HG03575 (cell line): ENCODE measurements around the gene FRMD4A.

Experiments used
- ATAC-seq: cut with Tn5 transposase; IDR thresholded peaks from one replicate; pipeline ENCODE4 v1.9.1; 2021; ENCODE audit not compliant: unreplicated experiment, insufficient number of reproducible peaks, low FRiP score; ENCODE audit errors: extremely low read depth

Gene FRMD4A

DNA sequence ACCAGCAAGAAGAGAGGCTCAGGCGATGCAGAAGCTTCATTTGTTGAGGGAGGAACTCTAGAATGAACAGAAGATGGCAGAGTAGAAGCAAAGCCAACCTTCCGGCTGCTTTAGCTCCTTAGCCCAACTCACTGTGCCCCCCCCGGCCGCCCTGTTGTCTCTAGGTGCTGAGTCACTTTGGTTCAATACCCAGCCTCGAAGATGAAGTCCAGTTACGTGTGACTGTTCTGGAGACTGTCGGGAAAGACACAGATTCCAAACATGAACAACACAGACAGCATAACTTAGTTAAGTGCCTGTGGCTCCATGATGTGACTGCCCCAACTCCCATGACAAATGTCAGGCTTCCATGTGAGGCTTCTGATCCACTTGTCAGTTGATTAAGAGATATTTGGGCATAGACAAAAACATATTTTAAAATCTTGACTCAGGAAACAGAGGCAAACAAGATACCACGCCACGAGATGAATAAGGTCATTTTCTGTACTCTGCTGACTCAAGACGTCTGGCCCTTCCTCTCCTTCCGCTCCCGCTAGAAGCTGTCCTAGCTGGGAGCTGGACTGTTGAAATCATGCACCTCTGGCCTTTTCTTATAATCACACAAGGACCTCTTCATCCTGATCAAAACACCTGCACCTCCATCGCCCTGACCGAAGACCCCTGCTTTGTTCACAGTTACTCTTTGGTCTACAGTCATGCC is 199.3 kb downstream of the FRMD4A start:
- ATAC-seq = no peak

- no peak for ATAC-seq
These were observed 201.0 kb downstream of the FRMD4A start for GRCh38 chr10:14129770-14130169.

DNA sequence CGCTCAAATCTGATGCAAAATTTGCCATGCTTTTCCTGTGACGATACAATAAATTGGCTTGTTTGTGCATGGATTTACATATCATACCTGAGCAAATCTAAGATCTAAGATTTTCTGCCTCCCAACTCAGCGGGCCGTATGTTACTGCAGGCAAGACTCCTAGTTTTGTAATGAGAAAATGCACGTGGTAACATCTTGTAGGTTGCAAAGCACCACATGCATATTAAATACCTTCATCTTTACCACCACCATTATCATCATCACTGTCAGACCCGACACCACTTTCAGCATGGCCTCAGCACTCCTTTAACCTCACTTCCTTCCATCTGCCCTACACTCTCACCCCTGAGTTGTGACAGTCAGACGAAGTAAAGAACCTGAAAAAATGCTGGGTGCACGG is 202.2 kb downstream of the FRMD4A start:
- ATAC-seq = no peak

DNA sequence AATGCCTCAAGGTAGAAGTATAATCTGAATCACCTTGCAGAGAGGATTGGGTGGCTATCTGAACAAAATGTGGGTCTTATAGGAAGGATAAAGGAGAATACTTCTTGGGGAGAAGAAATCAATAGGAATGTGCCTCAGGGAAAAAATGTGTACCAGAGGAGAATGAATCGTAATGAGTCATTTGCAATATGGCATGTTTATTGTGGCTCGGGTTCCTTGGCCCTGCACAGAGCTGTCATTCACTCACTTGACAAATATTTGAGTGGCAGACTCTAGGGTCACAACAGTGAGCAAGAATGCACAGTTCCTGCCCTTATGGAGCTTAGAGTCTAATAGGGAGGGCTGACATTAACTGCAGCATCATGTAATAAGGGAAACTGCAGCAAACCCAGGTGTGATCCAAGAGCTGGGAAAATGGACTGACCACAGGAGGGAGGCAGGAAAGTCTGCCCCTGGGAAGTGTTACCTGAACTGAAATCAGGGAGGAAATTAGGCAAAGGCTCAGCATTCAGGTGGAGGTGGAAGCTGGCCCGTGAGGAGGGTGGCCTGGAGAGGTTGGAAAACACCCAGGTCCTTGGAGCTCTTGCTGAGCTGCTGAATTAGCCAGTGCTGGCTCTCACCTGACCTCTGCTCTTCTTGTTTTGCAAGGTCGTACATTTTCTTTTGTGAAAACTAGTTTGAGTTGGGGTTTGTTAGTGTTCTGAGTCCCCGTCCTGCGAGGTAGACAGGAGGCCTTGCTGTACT is 203.9 kb downstream of the FRMD4A start:
- ATAC-seq = no peak

DNA sequence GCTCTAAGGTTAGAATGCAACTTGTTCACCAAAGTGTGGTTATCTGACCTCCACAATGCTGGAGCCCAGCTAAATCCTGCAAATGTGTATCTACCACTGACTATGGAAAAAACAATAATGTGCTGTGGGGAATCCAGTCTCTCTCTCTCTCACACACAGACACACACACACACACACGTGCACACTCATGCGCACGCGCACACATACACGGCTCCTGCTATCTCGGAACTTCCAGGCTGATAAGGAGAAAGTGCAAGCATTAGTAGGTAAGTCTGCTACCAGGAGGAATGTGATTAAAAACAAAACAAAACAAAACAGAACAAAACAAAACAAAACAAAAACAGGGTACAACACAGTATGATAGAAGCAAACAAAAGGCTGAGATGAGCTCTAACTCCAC is 205.2 kb downstream of the FRMD4A start:
- ATAC-seq = no peak

- no peak for ATAC-seq
These were observed 205.8 kb downstream of the FRMD4A start for GRCh38 chr10:14124941-14125340.

DNA sequence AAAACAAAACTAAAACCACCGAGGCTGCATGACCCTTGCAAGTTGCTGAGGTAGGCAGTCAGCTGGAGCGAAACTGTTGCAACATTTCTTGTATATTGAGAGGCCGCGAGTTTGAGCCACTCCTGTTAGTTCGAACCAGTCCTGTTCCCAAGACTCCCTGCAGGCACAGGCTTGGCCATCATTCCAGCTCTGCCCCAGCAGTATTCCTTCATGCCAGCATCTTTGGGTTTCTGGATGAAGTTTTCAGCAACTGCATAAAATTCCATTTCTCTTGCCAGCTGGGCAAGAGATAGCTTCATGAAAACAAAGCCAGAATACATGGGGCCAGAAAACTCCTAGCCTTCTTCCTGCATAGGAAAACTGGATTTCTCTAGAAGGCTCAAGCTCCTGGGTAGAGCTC is 207.6 kb downstream of the FRMD4A start:
- no peak for ATAC-seq

- no peak for ATAC-seq
These were observed 209.9 kb downstream of the FRMD4A start for GRCh38 chr10:14120812-14121211.

- no peak for ATAC-seq
These were observed 211.8 kb downstream of the FRMD4A start for GRCh38 chr10:14118953-14119352.

- ATAC-seq = no peak
These were observed 213.9 kb downstream of the FRMD4A start for GRCh38 chr10:14116837-14117236.

DNA sequence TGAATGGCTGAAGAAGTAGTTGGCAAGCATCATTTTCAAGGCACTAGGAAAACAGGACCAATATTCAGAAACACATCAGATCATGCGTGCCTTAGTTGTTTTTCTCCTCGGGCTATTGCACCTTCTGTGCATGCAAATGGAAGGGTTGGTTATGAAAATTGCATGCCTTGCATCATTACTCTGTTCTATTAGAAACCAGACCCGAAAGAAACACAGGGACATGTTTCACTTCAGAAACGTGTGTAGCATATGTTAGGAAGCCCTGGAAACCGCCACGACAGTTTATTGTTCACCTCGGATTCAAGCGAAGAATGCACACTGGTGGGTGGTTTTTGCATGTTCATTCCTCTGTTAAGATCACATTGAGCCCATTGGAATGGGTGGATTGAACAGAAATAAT is 214.7 kb downstream of the FRMD4A start:
- ATAC-seq = no peak

GRCh38 chr10:14114791-14115190 is 215.9 kb downstream of the FRMD4A start:
- ATAC-seq = no peak

- ATAC-seq = no peak
These were observed 218.7 kb downstream of the FRMD4A start for GRCh38 chr10:14112056-14112455.

DNA sequence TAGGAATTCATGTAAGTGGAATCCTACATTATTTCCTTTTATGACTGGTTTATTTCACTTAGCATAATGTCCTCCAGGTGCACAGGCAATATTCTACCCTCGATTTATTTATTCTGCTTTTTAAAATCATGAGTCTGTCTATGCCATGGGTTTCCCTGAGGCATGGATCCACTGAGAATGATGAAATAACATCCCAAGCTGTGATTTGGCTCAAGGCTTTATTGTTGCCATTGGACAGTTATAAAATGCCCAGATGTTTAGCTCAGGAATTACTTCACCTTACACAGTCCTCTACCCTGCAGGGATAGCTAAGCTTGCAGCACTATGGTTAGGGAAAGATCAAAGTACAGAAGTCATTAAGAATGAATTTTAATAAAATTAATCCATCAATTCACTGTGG is 219.5 kb downstream of the FRMD4A start:
- no peak for ATAC-seq

GRCh38 chr10:14106828-14107227 is 223.9 kb downstream of the FRMD4A start:
- no peak for ATAC-seq

DNA sequence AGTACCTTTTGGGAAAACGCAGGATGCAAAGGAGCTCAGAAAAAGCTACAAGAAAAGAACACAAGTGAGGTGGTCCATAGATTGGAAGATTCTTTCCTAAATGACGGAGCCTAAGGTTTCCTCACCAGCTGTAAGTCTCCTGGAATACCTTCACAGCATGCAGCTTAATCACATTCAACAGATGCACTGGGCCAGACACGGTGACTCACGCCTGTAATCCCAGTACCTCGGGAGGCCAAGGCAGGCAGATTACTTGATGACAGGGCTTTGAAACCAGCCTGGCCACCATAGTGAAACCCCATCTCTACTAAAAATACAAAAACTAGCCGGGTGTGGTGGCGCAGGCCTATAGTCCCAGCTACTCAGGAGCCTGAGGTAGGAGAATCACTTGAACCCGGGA is 228.7 kb downstream of the FRMD4A start:
- ATAC-seq = no peak

DNA sequence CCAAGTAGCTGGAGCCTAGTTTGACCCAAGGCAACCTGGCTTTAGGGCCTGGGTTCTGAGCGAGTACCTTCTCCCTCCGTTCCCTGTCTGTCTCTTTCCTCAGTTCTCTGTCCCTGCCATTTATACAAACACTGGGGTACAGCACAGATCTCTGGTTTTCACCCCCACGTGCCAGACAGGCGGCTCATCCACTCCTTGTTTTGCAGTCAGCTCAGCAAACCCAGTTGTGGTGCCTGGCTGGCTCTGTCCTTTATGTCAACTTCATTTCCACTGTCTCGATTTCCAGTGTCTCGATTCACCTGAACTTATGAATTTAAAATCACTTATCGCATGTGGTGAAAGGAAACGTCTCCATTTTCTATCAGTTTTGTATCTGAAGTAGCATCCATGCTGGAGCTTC is 230.8 kb downstream of the FRMD4A start:
- ATAC-seq = no peak

GRCh38 chr10:14093730-14094484 is 236.8 kb downstream of the FRMD4A start:
- ATAC-seq = no peak

DNA sequence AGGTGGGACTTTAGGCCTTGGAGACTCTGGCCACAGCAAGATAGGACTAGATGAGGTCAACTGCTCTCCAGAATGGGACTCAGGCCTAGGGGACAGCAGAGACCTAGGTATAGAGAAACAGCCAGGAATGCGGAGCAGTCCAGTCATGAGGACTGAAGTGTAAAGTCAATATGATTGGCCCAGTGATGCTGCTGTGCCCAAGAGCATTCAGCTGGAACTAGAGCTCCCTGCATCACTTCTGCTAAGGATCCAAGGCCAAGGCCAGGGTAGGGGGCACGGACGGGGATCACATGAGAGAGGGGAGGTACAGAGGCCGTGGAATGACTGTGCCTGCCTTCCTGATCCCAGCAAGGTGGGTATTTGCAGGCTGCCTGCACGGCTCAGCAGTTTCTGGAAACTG is 237.9 kb downstream of the FRMD4A start:
- ATAC-seq = no peak
